Stimulated activated CD4-positive, alpha-beta T cell treated with anti-CD3 and anti-CD28 coated beads, Interleukin-12 subunit alpha, Interleukin-12 subunit beta, amount 100 ng/mL, for 48 hours (primary cell): Measurements from ENCODE around the gene CAVIN2.
"Not testable (repeated sequence)": the region's sequence is repeated elsewhere in the genome, so short reads cannot be mapped to it uniquely, and the experiment has no call there.

ENCODE experiments used
- DNase-seq, 3 donors: peaks; one replicate each; pipeline ENCODE4 v3.0.0-alpha.2; 2020; ENCODE audit warnings: low read depth in 2 of 3, low spot score in 1 of 3

CAVIN2 gene

GRCh38 chr2:191802180-191802579 is 44.7 kb downstream of the CAVIN2 start:
- DNase-seq, result no peak

GRCh38 chr2:191800874-191801273 is 46.0 kb downstream of the CAVIN2 start:
- DNase-seq, result no peak

GRCh38 chr2:191799526-191799925 is 47.4 kb downstream of the CAVIN2 start:
- DNase-seq, result no peak

GRCh38 chr2:191797942-191798876 is 48.7 kb downstream of the CAVIN2 start:
- no peak for DNase-seq

- no peak for DNase-seq
These were observed 49.4 kb downstream of the CAVIN2 start for GRCh38 chr2:191797500-191797899.

- no peak for DNase-seq
These were observed 51.2 kb downstream of the CAVIN2 start for GRCh38 chr2:191795715-191796114.

GRCh38 chr2:191791953-191792560 is 54.8 kb downstream of the CAVIN2 start:
- DNase-seq, result no peak

GRCh38 chr2:191790737-191791136 is 56.2 kb downstream of the CAVIN2 start:
- DNase-seq, result no peak

GRCh38 chr2:191789796-191790195 is 57.1 kb downstream of the CAVIN2 start:
- no peak for DNase-seq

GRCh38 chr2:191786694-191787093 is 60.2 kb downstream of the CAVIN2 start:
- no peak for DNase-seq

- DNase-seq, result not testable (repeated sequence)
These were observed 61.2 kb downstream of the CAVIN2 start for GRCh38 chr2:191785651-191786050.
